COR-L47 (cell line): ENCODE data around the gene ALDH4A1.

Experiments used
- DNase-seq: peaks from one replicate; lab custom pipeline; 2025; lab: John Stamatoyannopoulos, UW

Gene ALDH4A1

GRCh38 chr1:18939398-18940302, 37.3 kb upstream of the ALDH4A1 start:
- DNase-seq, result no peak

- DNase-seq, result no peak
These were observed 36.3 kb upstream of the ALDH4A1 start for GRCh38 chr1:18938707-18939070.

DNA sequence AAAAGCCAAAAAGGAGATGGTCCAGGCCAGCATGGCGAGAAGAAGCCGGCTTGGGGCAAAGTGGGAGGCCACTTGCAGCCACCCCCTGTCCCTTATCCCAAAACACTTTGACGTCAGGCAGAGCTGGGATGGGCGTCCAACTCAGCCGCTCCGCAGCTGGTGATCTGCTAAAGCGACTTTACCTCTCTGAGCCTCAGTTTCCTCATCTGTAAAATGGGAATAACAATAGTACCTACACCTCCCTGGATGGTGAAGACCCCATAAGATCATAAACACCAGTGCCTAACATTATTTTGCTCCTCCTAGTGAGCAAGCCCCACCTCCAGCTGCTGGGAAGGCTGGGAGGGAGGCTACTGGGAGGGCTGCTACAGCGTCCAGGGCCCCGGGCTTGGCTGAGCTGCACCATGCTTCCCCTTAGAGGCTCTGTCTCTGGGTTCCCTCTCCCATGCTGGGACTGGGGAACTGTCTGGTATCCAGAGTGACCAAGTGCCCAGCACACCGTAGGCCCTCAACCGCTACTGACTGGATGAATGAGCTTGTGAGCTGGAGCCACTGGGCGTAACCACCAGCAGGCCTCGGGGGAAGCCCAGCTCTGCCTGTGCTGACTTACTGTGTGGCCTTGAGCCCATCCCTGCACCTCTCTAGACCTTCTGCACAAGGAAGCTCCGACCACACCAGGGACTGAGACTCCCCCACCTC, 35.8 kb upstream of the ALDH4A1 start:
- DNase-seq, result no peak

DNA sequence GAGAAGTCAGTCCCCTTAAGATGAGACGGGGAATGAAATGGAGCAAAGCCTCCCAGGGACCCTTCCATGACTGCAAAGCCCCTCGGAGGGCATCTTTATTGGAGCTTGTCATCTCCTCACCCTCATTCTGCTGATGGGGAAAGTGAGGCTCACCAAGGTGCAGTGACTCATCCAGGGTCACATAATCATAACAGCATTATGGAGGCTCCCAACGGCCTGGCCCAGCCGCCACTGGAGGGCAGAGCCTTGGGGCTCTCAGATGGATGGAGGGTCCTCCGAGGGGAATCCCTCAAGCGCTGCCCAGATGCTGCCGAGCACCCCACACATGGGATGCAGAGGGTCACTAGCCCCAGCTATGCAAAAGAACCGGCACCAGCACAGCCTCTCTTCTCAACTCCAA, 35.2 kb upstream of the ALDH4A1 start:
- DNase-seq, result no peak

- DNase-seq, result no peak
These were observed 34.6 kb upstream of the ALDH4A1 start for GRCh38 chr1:18936814-18937481.

- DNase-seq, result no peak
These were observed 34.1 kb upstream of the ALDH4A1 start for GRCh38 chr1:18936471-18936813.

- no peak for DNase-seq
These were observed 32.0 kb upstream of the ALDH4A1 start for GRCh38 chr1:18934205-18935000.

- DNase-seq, result no peak
These were observed 30.5 kb upstream of the ALDH4A1 start for GRCh38 chr1:18932879-18933278.

DNA sequence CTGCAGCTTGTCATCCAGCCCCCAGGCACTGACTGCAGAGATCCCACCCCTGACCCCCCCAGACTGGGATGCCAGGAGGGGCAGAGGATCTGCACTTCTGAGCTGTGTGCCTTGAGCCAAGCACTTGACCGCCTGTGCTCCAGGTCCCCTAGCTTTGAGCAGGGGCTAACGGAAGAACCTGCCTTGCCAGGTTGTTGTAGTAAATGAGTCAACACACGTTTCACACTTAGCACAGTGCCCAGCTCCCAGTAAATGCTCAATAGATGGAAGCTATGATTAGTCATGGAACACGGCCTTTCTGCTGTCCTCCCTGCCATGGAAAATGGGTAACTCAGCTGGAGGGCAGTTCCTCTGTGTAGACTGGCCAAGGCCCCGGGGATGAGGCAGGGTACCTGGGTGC, 30.0 kb upstream of the ALDH4A1 start:
- no peak for DNase-seq

DNA sequence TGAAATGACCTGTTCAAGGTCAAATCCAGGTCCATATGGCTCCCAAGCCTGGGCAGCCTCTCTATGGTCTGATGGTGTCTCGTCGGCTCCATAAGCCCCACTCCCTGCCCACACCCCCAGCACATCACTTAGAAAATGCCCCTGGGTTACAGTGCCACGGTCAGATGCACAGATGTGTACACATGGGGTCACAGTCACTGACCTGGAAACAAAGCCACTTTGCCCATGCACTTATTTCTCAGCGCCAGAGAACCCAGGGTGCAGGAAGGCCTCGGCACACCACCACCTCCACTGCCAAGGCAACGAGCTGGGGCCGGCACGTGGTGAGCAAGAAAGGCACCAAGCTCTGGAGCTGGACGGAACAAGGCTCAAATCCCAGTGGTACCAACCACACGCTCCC, 29.4 kb upstream of the ALDH4A1 start:
- DNase-seq, result no peak

- no peak for DNase-seq
These were observed 27.3 kb upstream of the ALDH4A1 start for GRCh38 chr1:18929686-18930085.

DNA sequence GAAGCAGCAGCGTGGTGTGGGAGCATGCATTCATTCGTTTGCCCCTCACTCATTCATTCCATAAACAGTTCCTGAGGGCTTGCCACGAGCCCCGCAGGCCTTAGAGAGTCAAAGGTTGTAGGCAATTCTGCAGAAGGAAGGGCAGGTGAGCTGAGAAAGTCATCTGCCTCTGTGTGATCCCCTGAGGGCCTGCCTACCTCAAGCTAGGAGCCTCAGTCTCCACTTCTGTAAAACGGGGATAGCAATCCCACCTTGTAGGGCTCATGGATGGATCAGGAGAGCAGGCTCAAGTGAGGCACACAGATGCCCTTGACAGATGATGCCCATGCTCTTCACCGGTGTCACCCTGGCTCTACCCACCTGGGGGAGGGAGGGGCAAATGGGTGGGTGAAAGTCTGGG, 26.6 kb upstream of the ALDH4A1 start:
- no peak for DNase-seq

GRCh38 chr1:18928406-18928805, 26.1 kb upstream of the ALDH4A1 start:
- no peak for DNase-seq

- DNase-seq, result no peak
These were observed 25.4 kb upstream of the ALDH4A1 start for GRCh38 chr1:18927654-18928272.

DNA sequence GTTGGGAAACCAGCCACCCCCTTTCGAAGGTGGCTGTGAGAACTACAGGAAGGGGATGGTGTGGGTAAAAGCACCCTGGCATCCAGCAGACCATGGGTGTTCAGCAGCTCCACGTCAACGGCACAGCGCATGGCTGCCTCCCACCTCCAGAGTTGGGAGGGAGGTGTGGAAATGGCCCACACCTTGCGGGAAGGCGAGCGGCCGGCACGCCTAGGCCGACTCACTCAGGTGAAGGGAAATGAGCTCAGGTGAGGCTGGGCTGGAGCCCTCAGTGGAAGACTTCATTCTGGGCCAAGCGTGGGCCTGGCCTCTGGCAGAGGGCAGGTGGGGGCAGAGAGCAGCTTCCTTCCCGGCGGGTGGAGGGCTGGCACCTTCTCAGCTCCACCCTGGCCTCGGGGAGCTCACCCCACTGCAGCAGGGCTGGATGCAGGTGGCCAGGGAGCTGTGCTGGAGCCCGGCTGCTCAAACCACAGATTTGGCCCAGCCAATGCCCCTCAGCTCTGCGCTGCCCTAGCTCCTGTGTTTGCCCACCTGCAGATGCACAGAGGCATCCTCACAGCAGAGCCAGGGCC, 24.8 kb upstream of the ALDH4A1 start:
- DNase-seq, result no peak

DNA sequence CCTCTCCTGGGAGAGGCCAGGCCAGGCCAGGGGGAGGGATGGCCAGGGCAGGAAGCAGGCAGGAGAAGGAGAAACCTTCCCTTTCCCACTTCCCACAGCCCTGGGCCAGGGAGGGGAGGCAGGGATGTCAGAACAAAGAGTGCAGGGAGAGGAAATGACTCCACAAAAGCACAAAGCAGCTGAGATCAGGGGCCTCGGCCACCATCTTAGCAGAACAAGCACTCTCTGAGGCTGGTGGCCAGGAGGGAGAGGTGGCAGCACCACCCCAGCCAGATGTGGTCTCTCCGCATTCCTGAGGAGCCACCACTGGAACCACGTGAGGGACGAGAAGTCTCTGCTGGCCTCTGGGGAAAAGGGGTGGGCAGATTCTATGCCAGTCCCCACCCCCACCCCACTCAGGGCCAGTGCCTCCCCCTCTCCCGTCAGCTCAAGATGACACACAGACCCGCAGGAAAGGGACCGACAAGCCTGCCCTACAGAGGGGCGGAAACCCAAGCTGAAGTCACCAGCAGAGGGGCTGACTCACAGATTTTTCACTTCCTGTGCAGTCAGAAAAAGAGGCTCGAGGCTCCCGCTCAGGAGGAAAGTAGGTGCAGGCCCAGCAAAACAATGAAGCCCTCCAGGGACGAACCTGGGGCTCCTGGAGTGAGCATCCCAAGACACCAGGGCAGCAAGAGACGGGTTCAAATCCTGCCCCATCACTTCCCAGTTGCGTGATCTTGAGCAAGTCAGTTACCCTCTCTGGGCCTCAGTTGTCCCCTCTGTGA, 24.1 kb upstream of the ALDH4A1 start:
- no peak for DNase-seq

- no peak for DNase-seq
These were observed 22.9 kb upstream of the ALDH4A1 start for GRCh38 chr1:18925279-18925678.

DNA sequence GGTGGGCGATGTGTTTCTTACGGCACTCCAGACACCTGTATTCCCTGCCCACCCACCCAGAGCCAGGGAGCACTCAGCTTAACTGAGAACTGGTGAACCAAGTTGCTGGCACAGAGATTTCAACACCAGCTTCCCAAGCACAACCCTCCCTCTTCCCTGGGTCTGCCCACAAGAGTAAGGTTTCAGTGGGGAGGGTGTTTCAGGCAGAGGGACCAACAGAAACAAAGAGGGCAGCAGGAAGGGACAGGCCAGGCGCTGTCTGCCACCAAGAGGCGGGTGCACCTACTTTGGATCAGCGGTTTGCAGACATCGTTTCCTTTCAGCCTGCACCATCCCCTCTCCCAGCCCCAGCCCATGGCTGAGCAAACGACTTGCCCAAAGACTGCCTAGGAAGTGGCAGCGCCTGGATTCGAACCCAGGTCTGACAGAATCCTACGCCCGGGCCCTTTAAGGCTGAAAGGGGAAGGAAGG, 21.9 kb upstream of the ALDH4A1 start:
- DNase-seq, result no peak

DNA sequence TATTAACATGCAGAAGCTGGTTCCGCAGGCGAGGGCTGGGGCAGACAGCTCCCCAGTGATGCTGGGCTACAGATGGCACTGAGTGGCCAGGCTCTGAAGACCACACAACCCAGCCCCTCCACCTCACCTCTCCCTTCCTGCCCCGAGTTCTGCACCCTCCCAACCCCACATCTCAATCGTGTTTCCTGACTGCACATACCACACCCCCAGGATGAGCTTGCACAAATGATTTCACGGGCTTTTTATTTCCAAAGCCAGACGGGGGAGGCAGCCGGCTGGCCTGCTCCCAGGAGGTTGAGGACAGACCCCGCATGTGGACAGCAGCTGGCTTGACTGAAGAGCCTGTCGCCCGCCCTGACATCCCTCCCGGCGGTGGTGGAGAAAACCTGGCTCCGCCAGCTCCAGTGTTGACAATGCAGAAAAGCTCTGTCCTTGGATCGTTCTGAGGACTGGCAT, 21.4 kb upstream of the ALDH4A1 start:
- DNase-seq, result no peak
